Fibroblast of skin of right biceps (primary cell): ENCODE data around the gene KRT32.

Source experiments
- DNase-seq: peaks from one replicate; pipeline ENCODE4 v3.0.0-alpha.2; 2013

The KRT32 gene

DNA sequence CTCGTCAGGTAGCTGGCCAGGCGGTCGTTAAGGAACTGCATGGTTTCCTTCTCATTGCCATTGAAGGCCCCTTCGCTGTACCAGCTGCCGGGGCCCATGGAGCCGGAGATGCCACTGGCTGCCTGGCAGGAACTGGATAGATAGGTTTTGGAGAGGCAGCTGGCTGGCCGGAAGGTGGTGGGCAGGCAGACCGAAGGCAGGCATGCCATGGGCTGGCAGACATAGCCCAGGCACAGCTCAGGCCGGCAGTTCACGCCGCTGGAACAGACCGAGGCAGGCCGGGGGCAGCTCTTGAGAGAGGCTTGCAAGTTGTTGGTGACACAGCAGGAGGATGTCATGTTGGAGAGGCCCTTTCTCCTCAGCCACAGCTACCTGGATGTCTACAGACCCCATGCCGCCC lies at the start of gene KRT32:
KRT32 (minus strand) TSS at position 399 of the 400 bp plus-strand sequence; CDS start at position 338, 61 bp downstream.
- no peak for DNase-seq

DNA sequence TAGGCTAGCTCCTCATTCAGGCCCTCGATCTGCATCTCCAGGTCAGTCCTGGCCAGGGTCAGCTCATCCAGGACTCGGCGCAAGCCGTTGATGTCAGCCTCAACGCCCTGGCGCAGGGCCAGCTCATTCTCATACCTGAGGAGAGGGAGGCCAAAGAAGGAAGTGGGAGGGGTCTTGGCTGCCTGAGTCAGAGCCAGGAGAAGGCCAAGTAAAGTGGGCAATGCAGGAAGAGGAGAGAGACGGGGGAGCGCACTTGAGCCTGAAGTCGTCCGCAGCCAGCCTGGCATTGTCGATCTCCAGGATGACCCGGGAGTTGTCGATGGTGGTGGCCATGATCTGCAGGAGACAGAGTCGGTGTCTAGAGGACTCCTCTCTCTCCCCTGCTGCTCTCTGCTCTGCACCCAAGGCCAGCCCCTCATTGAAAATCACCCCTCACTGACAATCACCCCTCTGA lies 49.7 kb upstream of the KRT32 start:
- DNase-seq, result no peak

DNA sequence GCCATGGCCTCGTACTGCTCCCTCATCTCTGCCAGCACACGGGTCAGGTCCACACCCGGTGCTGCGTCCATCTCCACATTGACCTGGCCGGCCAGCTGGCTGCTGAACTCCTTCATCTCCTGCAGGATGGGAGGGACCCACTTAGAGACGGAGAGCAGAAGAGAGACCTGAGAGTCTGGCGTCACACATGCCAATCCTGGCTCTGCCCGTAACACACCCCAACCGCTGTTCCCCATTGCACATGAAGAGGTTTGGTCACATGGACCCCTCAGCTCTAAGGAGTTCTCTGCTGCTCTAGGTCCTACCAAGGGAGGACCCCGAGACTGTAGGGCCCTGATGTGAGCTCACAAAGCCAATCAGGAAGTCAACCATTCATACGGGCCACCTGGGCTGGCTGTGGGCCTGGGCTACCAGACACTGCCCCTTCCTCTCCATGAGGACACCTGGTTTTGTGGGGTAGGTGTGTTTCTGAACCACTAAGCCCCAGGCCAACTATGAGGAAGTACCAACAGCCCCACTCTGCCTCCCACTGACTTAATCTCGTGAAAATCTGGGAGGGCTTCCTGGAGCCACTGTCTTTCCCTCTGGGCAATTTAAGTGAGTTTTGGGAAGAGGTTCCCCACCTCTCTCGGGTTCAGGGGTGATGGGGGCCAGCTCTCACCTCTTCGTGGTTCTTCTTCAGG lies 49.1 kb upstream of the KRT32 start:
- no peak for DNase-seq

DNA sequence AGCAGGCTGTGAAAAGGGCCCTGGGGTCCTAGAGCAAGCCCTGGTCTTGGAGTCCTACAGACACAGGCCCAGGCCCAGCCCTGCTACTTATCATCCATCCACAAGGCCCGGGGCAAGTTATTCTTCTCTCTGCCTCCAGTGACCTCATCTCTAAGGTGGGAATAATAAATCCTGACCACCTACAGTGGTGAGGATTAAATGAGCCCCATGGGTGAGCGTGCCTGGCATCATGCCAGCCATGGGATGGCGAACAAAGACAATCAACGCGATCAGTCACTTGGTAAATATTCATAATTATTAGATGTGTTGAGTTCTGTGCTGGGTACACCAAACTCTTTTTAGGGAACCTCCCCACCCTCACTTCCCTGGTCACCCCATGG lies 46.0 kb upstream of the KRT32 start:
- DNase-seq, result no peak

DNA sequence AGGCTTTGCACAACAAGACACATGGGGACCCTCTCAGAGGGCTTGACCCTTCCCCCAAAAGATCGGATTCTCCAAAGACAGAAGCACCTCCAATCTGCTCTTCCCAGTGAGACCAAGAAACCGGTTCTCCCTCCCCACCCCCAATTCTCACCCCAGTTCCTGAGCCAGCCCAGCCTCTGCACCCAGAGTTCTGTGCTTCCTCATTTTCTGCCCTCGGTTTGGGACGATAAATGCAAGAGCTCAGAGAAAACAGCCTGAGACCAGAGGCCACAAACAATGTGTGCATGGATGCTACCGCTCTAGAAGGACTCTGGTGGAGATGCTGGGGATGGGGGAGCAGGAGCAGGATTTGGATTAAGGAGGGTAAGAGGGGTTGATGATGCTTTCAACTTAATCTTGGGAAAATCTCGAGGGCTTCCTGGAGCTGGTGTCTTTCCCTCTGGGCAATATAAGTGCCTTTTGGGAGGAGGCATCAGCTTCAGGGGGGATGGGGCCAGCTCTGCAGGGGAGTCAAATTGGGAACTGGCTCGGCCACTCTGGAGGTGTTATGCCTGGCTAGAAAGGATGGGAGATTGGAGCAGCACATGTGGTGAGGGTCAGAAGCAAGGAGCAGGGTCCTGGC lies 45.5 kb upstream of the KRT32 start:
- no peak for DNase-seq

DNA sequence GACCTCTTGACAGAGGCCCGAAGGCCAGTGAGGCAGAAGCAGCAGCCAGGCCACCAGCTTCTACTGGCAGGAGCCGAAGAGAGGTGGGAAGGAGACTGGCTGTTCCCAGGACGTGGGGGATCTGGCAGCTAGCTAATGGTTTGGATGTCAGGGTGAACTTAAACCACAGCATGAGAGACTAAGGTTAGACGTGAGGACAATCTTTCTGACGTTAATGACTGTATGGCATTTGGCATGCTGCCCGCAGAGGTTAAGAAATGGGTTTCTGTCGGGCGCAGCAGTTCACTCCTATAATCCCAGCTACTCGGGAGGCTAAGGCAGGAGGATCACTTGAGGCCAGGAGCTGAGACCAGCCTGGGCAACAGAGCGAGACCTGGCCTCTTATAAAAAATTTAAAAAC lies 44.5 kb upstream of the KRT32 start:
- DNase-seq, result no peak

DNA sequence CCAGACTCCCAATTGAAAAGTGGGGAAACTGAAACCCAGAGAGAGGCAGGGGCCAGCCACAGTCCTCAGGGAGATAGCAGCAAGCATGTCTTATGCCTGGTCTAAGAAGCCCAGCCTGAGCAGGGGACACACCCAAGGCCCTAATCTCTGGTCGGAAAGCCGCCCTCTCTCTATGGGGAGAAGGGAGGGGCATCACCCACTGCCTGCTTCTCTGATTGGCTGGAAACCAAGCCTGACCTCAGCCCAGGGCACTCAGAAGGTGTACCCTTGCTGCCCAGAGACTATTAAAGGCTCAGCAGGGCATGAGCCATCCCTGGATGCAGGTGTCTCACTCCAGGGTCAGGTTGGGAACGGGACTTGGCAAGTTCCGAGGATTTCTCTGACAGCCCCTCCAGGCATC lies 43.9 kb upstream of the KRT32 start:
- DNase-seq, result no peak

DNA sequence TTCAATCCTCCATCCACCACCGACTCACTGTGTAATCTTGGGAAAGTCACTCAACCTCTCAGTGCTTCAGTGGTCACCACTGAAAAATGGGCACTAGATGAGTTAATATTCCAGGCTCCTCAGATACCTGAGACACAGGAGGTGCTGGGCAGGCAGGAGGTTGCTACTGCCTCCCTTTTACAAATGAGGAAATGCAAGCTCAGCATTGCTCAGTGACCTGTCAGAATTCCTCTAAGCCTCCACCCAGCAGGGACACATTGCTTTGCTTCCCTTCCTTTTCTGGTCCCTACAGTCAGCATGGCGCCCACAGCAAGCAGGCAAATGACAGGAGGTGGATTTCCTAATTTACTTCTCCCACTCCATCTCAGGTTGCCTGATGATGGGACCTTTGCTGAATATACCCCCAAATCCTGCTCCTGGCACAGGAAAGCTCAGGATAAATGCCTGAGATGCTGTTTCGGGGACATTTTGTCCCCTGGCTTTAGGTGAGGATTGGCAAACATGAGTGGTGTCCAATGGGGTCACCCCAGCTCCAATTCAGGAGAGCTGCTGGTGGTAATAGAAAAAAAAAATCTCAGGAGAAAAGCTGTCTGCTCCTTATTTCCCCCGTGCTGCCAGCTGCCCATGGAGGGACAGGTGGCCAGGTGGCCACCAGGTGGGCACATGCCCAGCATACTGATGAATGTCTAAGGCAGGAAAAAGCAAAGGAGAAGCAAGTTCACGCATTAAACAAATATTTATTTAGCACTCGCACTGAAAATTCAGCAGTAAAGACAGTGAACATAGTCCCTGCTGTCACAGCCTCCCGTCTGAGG lies 43.3 kb upstream of the KRT32 start:
- DNase-seq, result no peak

DNA sequence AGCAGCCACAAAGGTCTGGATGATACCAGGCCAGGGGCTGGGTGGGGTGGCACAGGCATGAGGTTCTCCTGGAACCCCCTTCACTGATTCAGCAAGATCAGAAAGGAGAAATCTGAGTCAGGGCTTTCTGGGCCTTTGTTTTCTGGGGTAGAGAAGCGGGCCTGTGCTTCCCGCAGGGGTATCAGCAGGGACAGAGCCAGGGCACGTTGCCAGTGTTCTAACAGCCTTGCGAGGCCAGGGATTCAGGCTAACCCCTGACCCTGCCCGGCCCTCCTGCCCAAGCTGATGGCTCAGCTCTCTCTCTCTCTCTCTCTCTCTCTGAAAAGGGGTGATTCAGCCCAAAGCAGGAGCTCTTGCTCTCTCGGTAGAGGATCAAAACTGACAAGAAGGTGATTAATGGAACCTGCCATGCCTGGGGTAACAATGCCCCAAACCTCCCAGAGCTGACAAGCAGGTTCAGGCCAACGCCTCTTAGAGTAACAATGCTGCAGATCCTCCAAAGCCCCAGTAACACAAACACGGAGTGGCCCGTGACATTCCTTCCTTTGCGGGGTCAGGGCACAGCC lies 40.2 kb upstream of the KRT32 start:
- DNase-seq, result no peak

DNA sequence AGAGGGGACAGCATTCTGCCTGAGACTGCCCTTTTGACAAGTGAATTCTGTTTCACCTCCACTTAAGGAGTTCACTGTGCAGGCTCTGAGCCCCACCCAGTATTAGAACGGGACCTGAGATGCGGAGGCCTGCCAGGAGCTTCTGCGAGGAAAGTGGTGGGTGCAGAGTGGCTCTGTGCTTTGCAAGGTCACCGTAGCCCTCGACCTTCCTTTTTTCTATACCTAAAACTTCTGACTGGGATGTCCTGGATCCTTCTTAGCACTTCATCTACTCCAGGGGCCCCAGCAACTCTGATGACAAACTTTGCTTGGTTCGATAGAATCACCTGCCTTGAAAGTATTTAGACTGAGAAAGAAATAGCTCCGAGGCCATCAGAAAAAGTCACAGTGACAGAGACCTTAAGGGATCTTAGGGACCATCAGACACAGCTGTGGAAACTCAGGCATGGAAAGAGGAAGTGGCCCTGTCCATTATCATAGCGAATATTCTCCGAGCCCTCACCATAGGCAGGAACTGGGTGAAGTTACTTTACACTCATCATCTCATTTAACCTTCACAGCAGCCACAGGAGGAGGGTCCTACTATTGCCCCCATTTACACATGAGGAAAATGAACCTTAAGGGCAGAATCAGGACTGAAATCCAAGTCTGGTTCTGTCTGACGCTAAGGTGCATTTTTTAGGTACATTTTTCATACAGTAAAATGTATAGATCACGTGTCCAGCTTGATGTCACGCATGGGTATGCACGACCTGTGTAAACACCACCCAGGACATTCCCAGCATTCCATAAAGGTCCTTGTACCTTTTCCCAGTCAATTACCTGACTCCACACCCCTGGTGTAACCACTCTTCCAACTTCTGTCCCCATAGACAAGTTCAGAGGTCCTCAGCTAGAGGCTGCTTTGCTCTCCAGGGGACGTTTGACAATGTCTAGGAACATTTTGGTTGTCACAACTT lies 38.9 kb upstream of the KRT32 start:
- DNase-seq, result no peak

DNA sequence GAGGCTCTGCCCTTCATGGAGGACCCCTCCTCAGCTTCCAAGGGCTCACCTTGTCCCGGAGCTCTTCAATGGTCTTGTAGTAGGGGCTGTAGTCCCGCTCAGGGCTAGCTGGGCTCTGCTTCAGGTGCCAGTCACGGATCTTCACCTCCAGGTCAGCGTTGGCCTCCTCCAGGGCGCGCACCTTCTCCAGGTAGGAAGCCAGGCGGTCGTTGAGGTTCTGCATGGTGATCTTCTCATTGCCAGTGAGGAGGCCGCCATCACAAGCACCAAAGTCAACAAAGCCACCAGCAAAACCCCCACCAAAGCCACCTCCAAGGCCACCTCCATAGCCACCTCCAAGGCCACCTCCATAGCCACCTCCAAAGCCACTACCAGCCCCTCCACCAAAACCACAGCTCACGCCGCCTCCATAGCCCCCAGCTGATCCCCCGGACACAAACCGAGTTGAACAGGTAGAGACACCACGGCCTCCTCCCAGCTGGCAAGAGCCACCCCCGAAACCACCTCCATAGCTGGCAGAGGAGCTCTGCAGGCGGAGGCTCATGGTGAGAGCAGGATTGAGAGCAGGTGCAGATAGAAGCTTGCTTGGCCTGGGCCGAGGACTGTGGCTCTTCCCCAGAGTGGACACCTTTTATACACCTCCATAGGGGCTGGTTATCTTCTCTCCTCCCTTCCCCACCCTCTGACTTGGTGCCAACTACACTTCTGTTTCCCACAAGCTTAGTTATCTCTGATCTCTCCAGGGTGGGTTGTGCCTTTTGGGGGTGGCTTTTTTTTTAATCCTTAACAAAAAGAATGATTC lies 38.0 kb upstream of the KRT32 start, which contains the start of gene KRT13:
KRT13 (minus strand) TSS at position 606 of the 802 bp plus-strand sequence; CDS start at position 544, 62 bp downstream.
- no peak for DNase-seq

DNA sequence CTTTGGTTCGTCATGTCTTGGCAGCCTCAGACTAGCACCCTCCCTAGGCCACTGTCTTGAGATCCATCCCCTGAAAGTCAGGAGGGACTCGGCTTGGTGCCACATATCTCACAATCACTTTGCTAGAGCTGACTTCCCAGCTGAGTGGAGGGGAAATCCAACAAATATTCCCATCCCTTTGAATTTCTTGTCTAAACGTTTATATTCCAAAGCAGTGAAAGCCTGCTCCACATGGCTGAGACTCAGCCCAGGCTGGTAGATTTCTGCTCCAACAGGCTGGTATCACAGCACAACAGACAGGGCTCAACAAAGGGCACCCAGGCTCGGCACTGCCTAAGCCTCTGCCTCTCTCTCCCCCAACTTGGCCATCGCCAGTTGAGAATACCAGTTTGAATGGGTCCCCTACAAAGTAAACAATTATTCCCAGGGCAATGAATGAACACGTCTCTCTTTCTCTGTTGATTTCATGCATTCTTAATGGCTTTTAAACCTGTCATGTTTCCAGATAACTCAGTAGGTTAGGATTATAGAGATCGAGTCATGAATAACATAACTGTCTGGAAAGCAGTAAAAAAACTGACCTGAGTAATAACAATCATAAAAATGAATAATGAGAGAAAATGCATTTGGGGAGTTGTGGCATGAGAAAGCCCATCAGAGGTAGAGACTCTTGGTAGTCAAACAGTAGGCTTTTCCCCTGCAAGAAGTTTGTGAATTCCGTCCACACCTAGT lies 37.2 kb upstream of the KRT32 start:
- DNase-seq, result peak; percentile 36

DNA sequence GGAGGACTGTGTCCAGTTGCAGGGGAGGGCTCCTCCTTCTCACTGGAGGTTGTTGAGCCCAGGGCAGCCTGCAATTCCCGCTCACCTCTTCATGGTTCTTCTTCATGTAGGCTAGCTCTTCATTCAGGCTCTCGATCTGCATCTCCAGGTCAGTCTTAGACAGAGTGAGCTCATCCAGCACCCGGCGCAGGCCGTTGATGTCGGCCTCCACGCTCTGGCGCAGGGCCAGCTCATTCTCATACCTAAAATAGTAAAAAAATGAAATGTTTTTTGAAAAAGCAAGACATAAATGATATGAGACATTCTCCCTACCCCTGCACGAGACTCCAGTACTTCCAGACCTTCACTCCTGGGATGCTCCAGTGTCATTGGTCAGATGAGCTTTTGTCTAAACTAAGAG lies 36.0 kb upstream of the KRT32 start:
- DNase-seq, result no peak

DNA sequence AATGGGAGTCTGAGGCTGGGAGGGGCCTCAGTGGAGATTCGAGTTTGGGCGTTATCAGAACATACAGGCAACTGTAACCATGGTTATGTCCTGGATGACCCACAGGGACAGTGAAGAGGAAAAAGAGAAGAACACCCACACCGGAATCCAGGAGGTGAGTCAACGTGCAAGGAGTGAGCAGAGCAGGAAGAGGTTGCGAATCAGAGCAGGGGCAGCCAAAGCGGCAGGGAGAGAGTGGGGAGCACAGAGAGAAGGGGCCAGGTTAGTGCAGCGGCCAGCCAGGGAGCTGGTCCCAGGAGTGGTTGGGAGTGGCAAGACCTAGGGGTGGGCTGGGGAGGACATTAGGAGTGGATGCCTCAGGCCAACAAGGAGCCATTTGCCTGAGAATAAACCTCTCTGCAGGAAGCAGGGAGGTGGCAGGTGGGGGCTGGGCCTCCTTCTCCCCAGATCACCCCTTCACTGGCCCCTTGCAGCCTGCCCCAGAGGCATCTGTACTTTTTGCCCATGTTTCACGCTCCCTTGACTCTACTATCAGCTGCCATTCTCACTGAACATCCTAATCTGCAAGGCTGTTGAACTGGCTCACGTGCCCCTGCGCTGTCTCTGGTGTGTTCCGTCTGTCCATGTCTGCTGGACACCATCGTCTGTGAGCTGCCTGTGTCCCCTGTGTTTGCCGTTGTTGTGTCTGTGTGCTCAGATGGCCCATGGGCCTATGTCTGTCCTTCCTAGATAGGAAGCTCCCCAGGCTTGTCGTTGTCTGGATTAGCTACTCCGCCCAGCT lies 33.1 kb upstream of the KRT32 start:
- peak; percentile 81 for DNase-seq

DNA sequence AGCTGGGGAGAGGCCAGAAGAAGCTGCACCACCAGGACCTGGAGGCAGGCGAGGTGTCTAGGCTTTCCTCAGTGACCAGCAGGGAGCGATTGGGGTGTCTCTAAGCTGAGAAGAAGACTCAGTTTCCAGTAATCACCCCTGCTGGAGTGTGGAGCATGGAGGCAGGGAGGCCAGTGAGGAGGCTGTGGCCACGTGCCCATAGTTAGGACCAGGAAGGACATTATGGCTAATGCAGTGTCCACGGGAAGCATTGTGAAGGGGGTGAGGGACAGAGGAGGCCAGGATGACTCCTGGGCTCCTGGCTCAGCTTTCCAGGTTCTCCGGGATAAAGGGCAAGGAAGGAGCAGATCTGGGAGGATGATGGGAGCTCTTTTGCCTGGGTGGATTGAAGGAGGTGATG lies 32.5 kb upstream of the KRT32 start:
- no peak for DNase-seq

DNA sequence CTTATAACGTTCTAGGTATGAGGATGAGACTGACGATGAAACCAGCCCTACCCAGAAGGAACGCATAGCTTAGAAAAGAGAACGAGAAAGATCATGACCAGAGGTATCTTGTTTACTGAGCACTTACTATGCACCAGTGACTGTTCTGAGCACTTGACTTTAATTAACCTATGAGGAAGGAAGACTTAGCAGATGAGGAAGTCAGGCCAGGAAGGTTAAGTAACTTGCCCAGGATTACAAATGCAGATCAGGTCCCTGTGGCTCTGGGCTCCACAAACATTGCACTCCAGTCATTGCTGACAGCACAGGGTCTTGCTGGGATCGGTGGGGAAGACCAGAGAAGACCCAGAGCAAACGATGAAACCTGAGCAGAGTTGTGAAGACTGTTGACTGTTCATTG lies 31.1 kb upstream of the KRT32 start:
- no peak for DNase-seq

DNA sequence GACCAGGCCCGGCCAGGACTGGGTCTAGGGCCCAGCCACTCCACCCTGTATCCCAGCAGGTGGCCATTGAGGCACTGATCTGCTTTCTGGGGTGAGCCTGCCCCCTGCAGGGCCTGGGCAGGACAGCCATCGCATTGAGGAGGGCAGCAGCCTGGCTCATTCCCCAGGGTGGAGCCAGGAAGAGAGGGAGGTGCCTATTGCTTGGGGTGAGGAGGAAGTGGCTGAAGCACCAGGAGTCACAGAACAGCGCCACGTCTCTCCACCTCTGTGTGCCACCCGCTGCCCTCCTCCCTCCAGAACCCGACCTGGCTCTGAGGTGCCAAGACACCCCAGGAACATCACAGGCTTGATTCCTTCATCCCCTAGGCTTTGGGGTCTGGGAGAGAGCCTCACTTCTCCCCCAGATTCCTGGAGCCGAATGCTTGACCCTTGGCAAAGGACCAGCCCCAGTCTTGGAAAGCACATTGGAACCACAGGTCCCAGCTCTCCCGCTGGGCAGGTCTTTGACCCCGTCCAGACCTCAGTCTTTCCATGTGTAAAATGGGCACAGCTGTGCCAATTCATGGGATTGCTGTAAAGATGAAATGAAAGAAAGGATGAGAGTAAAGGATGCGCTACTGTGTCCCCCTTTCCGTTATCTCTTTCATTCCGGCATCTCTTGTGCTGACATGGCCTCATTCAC lies 29.8 kb upstream of the KRT32 start:
- peak; percentile 86 for DNase-seq

DNA sequence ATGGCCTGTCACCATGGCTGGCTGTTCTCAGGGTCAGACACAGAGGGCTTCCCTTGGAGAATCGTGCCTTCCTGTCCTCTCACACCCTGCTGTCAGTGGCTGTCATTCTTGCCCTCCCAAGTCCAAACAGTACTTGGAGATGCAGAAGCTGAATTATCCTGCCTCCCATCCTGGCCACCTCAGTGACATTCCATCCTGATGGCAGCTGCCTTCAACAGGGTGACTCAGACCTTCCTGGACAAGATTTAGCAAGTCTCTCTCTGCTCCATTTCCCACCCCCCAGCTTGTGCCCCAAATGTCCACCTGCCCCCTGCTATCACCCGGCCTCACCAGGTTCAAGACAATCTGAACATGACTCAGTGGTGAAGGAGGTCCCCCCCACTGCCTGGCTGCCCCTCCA lies 27.3 kb upstream of the KRT32 start:
- peak; percentile 60 for DNase-seq

DNA sequence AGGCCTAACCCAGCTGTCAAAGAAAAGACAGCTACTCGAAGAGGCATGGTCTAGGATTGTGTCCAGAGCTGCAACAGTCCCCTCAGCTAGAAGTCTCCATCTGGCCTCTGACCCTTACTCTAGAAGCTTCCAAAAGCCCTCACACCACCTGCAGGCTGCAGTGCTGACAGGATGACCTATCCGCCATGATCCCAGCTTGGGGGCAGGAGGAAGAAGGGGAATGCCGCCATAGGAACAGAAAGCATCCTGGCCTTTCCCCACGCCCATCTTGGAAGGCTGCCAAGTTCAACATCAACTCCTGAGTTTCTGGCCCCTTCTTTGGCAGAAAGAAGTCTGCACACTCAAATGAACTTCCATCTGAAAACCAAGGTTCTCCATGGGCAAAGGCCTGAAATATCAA lies 25.6 kb upstream of the KRT32 start:
- DNase-seq, result peak; percentile 44
